22Rv1 (cell line): ENCODE measurements around the gene LMAN2.

Source experiments
- CTCF ChIP-seq: fragments of 450-650 bp; IDR thresholded peaks from 2 replicates; pipeline ENCODE4 v1.5.1; 2017; ENCODE audit warnings: mild to moderate bottlenecking
- ZFX ChIP-seq: fragments of 450-650 bp; IDR thresholded peaks from 2 replicates; pipeline ENCODE4 v1.6.1; 2017; ENCODE audit warnings: antibody characterized with exemption, borderline replicate concordance

- TF ChIP-seq CTCF (0 out of 2 replicates have a peak, but pooled peaks have one; percentile 19), ZFX (no peak)
Observed at GRCh38 chr5:177382423-177383029, 31.1 kb upstream of the LMAN2 start.
